Measurements from ENCODE around the gene LPAR3.

GRCh38 chr1:84762664-84763063 is 130.3 kb downstream of the LPAR3 start:
- TF ChIP-seq CTCF (IDR thresholded peaks at IDR 0.05) (no peak), EZH2 (IDR thresholded peaks at IDR 0.05; ENCODE audit: borderline replicate concordance, insufficient read depth, low read depth, low read length, poor library complexity, severe bottlenecking) (no peak)

Data from B cell (primary cell).